Measurements from ENCODE around the gene GPX1.

The GPX1 gene

GRCh38 chr3:49378249-49378895, 20.2 kb upstream of the GPX1 start:
- in situ Hi-C loops (cut with HindIII; ENCODE audit: low sequenced_read_pairs) = no loop called here
- DNase-seq (ENCODE audit: low read depth) = peak; percentile 65
- TF ChIP-seq, protein P1, sequence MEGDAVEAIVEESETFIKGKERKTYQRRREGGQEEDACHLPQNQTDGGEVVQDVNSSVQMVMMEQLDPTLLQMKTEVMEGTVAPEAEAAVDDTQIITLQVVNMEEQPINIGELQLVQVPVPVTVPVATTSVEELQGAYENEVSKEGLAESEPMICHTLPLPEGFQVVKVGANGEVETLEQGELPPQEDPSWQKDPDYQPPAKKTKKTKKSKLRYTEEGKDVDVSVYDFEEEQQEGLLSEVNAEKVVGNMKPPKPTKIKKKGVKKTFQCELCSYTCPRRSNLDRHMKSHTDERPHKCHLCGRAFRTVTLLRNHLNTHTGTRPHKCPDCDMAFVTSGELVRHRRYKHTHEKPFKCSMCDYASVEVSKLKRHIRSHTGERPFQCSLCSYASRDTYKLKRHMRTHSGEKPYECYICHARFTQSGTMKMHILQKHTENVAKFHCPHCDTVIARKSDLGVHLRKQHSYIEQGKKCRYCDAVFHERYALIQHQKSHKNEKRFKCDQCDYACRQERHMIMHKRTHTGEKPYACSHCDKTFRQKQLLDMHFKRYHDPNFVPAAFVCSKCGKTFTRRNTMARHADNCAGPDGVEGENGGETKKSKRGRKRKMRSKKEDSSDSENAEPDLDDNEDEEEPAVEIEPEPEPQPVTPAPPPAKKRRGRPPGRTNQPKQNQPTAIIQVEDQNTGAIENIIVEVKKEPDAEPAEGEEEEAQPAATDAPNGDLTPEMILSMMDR (IDR thresholded peaks at IDR 0.05; ENCODE audit: low read depth, low read length, missing control alignments) = no peak

DNA sequence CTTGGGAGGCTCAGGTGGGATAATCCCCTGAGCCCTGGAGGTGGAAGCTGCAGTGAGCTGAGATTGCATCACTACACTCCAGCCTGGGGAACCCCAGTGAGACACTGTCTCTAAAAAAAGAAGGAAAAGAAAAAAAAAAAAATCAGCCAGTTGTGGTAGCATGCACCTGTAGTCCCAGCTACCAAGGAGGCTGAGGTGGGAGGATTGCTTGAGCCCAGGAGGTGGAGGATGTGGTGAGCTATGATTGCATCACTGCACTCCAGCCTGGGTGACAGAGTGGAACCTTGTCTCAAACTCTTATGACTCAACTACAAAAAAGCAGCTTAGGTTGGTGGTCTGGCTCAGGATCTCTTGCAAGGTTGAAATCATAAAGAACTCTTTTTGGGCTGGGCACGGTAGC, 19.3 kb upstream of the GPX1 start:
- no peak overlapping the region for H3K4me3 ChIP-seq (ENCODE audit: low read depth, low read length)
- in situ Hi-C loops (cut with HindIII; ENCODE audit: low sequenced_read_pairs) = no loop called here
- no peak for DNase-seq (ENCODE audit: low read depth)
- TF ChIP-seq, protein P1 (IDR thresholded peaks at IDR 0.05; ENCODE audit: low read depth, low read length, missing control alignments) = no peak

More at GRCh38 chr3:49378249-49378895, 20.2 kb upstream of the GPX1 start:
- H3K4me3 ChIP-seq (ENCODE audit: low read depth, low read length) = no peak overlapping the region

DNA sequence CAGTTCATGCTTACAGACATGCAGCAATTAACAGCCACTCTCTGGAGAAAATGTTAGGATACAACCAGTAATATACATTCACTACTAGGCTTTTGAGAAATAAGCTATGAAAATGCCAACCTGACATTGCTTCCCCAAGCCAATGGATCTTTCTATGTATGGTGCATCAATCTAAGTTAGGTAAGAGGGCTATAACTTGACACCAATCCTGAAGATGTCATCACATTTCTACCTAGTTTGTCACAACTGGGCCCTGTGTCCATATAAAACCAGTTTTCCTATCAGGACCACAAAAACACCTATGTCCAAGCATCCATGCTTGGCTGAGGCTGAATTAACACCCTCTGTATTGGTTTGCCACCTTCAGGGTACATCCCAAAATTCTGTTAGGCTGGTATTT, 13.8 kb upstream of the GPX1 start:
- TF ChIP-seq, protein P1 (IDR thresholded peaks at IDR 0.05; ENCODE audit: low read depth, low read length, missing control alignments) = no peak
- no peak for DNase-seq (ENCODE audit: low read depth)
- in situ Hi-C loops (cut with HindIII; ENCODE audit: low sequenced_read_pairs) = no loop called here
- no peak overlapping the region for H3K4me3 ChIP-seq (ENCODE audit: low read depth, low read length)

DNA sequence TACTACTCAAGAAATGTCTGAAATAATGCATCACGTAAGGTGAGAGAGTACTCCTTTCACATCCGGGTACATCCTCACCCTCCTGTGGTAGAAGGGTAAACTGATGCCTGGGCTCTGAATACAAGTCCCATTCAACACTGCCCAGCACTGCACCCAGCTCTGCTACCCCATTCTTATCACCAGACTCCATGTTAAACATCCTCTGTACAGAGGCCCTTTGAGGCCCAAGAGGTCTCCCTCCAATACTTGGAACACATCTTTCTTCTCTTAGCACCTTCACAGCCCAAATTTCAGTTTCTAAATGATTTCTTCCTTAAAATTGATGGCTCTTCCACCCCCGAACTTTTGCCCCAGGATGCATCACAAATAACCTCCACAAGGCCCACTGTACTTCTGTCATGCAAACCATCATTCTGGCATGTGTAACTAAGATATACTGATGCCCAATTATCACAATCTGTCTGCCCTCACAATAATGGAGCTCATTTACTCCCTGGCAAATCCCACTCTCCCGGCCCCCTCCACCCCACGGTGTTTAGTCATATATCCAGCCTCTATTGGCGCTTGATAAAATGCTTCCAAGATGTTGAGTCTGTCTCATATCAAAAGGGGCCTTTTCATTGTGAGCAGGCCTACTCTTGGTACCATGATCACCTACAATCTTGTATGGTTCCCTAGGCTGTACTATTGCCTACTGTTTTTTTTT, 12.6 kb upstream of the GPX1 start:
- H3K4me3 ChIP-seq (ENCODE audit: low read depth, low read length) = no peak overlapping the region
- in situ Hi-C loops (cut with HindIII; ENCODE audit: low sequenced_read_pairs) = no loop called here
- TF ChIP-seq, protein P1 (IDR thresholded peaks at IDR 0.05; ENCODE audit: low read depth, low read length, missing control alignments) = no peak
- DNase-seq (ENCODE audit: low read depth) = no peak

GRCh38 chr3:49362561-49362960, 4.4 kb upstream of the GPX1 start:
- in situ Hi-C loops (cut with HindIII; ENCODE audit: low sequenced_read_pairs) = no loop called here
- DNase-seq (ENCODE audit: low read depth) = no peak
- TF ChIP-seq, protein P1 (IDR thresholded peaks at IDR 0.05; ENCODE audit: low read depth, low read length, missing control alignments) = no peak
- no peak overlapping the region for H3K4me3 ChIP-seq (ENCODE audit: low read depth, low read length)

GRCh38 chr3:49359623-49360022, 1.5 kb upstream of the GPX1 start:
- TF ChIP-seq, protein P1 (IDR thresholded peaks at IDR 0.05; ENCODE audit: low read depth, low read length, missing control alignments) = no peak
- in situ Hi-C loops (cut with HindIII; ENCODE audit: low sequenced_read_pairs) = no loop called here
- no peak overlapping the region for H3K4me3 ChIP-seq (ENCODE audit: low read depth, low read length)
- DNase-seq (ENCODE audit: low read depth) = no peak
